ENCODE measurements around the gene ZCCHC7.

The ZCCHC7 gene

GRCh38 chr9:37283730-37284325 is 163.5 kb downstream of the ZCCHC7 start:
- DNase-seq (ENCODE audit: low read depth): peak; percentile 77
- TF ChIP-seq, protein P1, sequence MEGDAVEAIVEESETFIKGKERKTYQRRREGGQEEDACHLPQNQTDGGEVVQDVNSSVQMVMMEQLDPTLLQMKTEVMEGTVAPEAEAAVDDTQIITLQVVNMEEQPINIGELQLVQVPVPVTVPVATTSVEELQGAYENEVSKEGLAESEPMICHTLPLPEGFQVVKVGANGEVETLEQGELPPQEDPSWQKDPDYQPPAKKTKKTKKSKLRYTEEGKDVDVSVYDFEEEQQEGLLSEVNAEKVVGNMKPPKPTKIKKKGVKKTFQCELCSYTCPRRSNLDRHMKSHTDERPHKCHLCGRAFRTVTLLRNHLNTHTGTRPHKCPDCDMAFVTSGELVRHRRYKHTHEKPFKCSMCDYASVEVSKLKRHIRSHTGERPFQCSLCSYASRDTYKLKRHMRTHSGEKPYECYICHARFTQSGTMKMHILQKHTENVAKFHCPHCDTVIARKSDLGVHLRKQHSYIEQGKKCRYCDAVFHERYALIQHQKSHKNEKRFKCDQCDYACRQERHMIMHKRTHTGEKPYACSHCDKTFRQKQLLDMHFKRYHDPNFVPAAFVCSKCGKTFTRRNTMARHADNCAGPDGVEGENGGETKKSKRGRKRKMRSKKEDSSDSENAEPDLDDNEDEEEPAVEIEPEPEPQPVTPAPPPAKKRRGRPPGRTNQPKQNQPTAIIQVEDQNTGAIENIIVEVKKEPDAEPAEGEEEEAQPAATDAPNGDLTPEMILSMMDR (IDR thresholded peaks at IDR 0.05; ENCODE audit: insufficient read depth, low read depth, low read length, missing control alignments): no peak
- peak overlapping the region; percentile 54 for H3K4me3 ChIP-seq (ENCODE audit: low read depth, low read length)

- no peak for DNase-seq (ENCODE audit: low read depth)
- H3K4me3 ChIP-seq (ENCODE audit: low read depth, low read length): peak overlapping the region; percentile 54
- TF ChIP-seq, protein P1 (IDR thresholded peaks at IDR 0.05; ENCODE audit: insufficient read depth, low read depth, low read length, missing control alignments): no peak
Observed at GRCh38 chr9:37284636-37285035, 164.3 kb downstream of the ZCCHC7 start.

GRCh38 chr9:37286530-37287175 is 166.3 kb downstream of the ZCCHC7 start:
- H3K4me3 ChIP-seq (ENCODE audit: low read depth, low read length): no peak overlapping the region
- no peak for DNase-seq (ENCODE audit: low read depth)
- TF ChIP-seq, protein P1 (IDR thresholded peaks at IDR 0.05; ENCODE audit: insufficient read depth, low read depth, low read length, missing control alignments): no peak

GRCh38 chr9:37287317-37287716 is 166.9 kb downstream of the ZCCHC7 start:
- no peak for DNase-seq (ENCODE audit: low read depth)
- TF ChIP-seq, protein P1 (IDR thresholded peaks at IDR 0.05; ENCODE audit: insufficient read depth, low read depth, low read length, missing control alignments): no peak
- no peak overlapping the region for H3K4me3 ChIP-seq (ENCODE audit: low read depth, low read length)

DNA sequence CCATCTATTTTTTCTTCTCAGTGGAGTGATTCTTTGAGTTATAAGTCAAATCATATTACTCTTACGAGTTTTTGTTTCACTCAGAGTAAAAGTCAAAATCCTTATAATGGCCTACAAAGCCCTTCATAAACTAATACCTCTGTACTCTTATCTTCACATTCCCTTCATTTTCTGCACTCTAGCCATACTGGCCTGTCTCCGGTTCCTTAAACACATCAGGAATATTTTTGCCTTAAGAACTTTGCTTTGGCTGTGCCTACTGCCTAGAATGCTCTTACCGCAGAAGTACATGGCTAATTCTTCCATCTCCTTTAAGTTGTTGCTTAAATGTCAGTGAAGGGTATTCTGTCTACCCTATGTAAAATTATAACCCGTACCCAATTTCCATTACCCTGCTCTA is 169.3 kb downstream of the ZCCHC7 start:
- TF ChIP-seq, protein P1 (IDR thresholded peaks at IDR 0.05; ENCODE audit: insufficient read depth, low read depth, low read length, missing control alignments): no peak
- H3K4me3 ChIP-seq (ENCODE audit: low read depth, low read length): peak overlapping the region; percentile 40
- DNase-seq (ENCODE audit: low read depth): no peak

GRCh38 chr9:37290366-37290939 is 170.1 kb downstream of the ZCCHC7 start:
- DNase-seq (ENCODE audit: low read depth): peak; percentile 45
- TF ChIP-seq, protein P1 (IDR thresholded peaks at IDR 0.05; ENCODE audit: insufficient read depth, low read depth, low read length, missing control alignments): no peak
- peak overlapping the region; percentile 40 for H3K4me3 ChIP-seq (ENCODE audit: low read depth, low read length)
